T-helper 9 cell (primary cell): ENCODE results near the gene DMGDH.
"Not testable (repeated sequence)": the region's sequence is repeated elsewhere in the genome, so short reads cannot be mapped to it uniquely, and the experiment has no call there.

Source experiments
- DNase-seq: peaks from one replicate; pipeline ENCODE4 v3.0.0-alpha.2; 2020

DMGDH gene

GRCh38 chr5:79008362-79008761, 61.1 kb downstream of the DMGDH start:
- no peak for DNase-seq

- no peak for DNase-seq
Measured at GRCh38 chr5:79007872-79008271, 61.6 kb downstream of the DMGDH start.

- DNase-seq = no peak
Measured at GRCh38 chr5:79005936-79006631, 63.4 kb downstream of the DMGDH start.

GRCh38 chr5:79005151-79005550, 64.3 kb downstream of the DMGDH start:
- DNase-seq = no peak

GRCh38 chr5:79002374-79002773, 67.1 kb downstream of the DMGDH start:
- no peak for DNase-seq

- no peak for DNase-seq
Measured at GRCh38 chr5:79001471-79001870, 68.0 kb downstream of the DMGDH start.

- no peak for DNase-seq
Measured at GRCh38 chr5:78997090-78997489, 72.4 kb downstream of the DMGDH start.

GRCh38 chr5:78995521-78996007, 73.9 kb downstream of the DMGDH start:
- no peak for DNase-seq

GRCh38 chr5:78993165-78993564, 76.3 kb downstream of the DMGDH start:
- DNase-seq = no peak

- no peak for DNase-seq
Measured at GRCh38 chr5:78992146-78992545, 77.3 kb downstream of the DMGDH start.

- no peak for DNase-seq
Measured at GRCh38 chr5:78989080-78989479, 80.4 kb downstream of the DMGDH start.

- peak; percentile 6 for DNase-seq
Measured at GRCh38 chr5:78985725-78986223, 83.7 kb downstream of the DMGDH start.

GRCh38 chr5:78985116-78985724, 84.3 kb downstream of the DMGDH start, which contains the start of gene ARSB:
ARSB (minus strand) TSS chr5:78985310; CDS start chr5:78985248, 62 bp downstream.
- DNase-seq = peak; percentile 21

- peak; percentile 67 for DNase-seq
Measured at GRCh38 chr5:78984439-78985115, 84.9 kb downstream of the DMGDH start.

GRCh38 chr5:78983601-78984438, 85.7 kb downstream of the DMGDH start:
- DNase-seq = no peak

GRCh38 chr5:78983194-78983593, 86.3 kb downstream of the DMGDH start:
- not testable (repeated sequence) for DNase-seq

GRCh38 chr5:78979909-78980308, 89.6 kb downstream of the DMGDH start:
- DNase-seq = no peak

GRCh38 chr5:78979117-78979742, 90.2 kb downstream of the DMGDH start:
- no peak for DNase-seq

GRCh38 chr5:78975035-78975434, 94.4 kb downstream of the DMGDH start:
- DNase-seq = no peak

GRCh38 chr5:78974601-78975000, 94.9 kb downstream of the DMGDH start:
- no peak for DNase-seq

- DNase-seq = no peak
Measured at GRCh38 chr5:78974011-78974410, 95.5 kb downstream of the DMGDH start.
